ENCODE data around the gene ZKSCAN4. TPM values are rescaled to one million over a fixed set of nuclear protein-coding genes. Genes with fewer than 3 reads are reported as not detected.

ZKSCAN4 gene
- total and polyA plus RNA-seq, 10 of the 15 experiments (the other 5 are each of a cell fraction or from before 2014, with no cell fraction given), result 3.0 to 6.5 (median 5.0) TPM

- TF ChIP-seq PRDM15 (CRISPR knock-in tag; IDR thresholded peaks at IDR 0.05), result no peak
- TF ChIP-seq RUNX3 (IDR thresholded peaks at IDR 0.05; ENCODE audit: low read length), result peak; percentile 69
- peak; percentile 88; the same call in 1 of the 2 replicates for TF ChIP-seq NBN (IDR thresholded peaks at IDR 0.05)
- no peak for TF ChIP-seq BCLAF1 (IDR thresholded peaks at IDR 0.05)
- TF ChIP-seq USF2 (IDR thresholded peaks at IDR 0.05; ENCODE audit: borderline replicate concordance, low read depth, low read length), result no peak
- TF ChIP-seq SMC3 (IDR thresholded peaks at IDR 0.05; ENCODE audit: borderline replicate concordance, low read length), result 0 out of 2 replicates have a peak, but pooled peaks have one; percentile 9
- peak; percentile 49; the same call in 1 of the 2 replicates for TF ChIP-seq NR2C1 (IDR thresholded peaks at IDR 0.05)
- peak in 1 of 2 experiments; percentile 60; a peak in 1 of 3 replicates for TF ChIP-seq EGR1 (IDR thresholded peaks at IDR 0.05; ENCODE audit: borderline replicate concordance in 1 of 2, low read depth in 2 of 2, low read length in 2 of 2)
- no peak for TF ChIP-seq TCF7 (IDR thresholded peaks at IDR 0.05; ENCODE audit: borderline replicate concordance)
- TF ChIP-seq MEF2A (IDR thresholded peaks at IDR 0.05; ENCODE audit: insufficient read depth, low read depth, low read length), result no peak
- TF ChIP-seq TBL1XR1 (IDR thresholded peaks at IDR 0.05; ENCODE audit: low read depth, low read length), result no peak
- no peak for TF ChIP-seq BRCA1 (IDR thresholded peaks at IDR 0.05; ENCODE audit: low read depth, low read length)
- no peak for TF ChIP-seq SREBF1 (IDR thresholded peaks at IDR 0.05; ENCODE audit: low read length)
- no peak for TF ChIP-seq BMI1 (IDR thresholded peaks at IDR 0.05; ENCODE audit: borderline replicate concordance)
- TF ChIP-seq KLF5 (IDR thresholded peaks at IDR 0.05; ENCODE audit: partially characterized antibody), result no peak
- TF ChIP-seq MAX (IDR thresholded peaks at IDR 0.05; ENCODE audit: low read depth, low read length), result 0 out of 2 replicates have a peak, but pooled peaks have one; percentile 30
- no peak for TF ChIP-seq RFX5 (IDR thresholded peaks at IDR 0.05; ENCODE audit: low read depth, low read length)
- TF ChIP-seq NRF1 (conservative IDR thresholded peaks at IDR 0.05; ENCODE audit: low read depth, low read length), result 0 out of 2 replicates have a peak, but pooled peaks have one; percentile 3
- peak; percentile 80 for TF ChIP-seq RELB (IDR thresholded peaks at IDR 0.05; ENCODE audit: low read depth)
- peak; percentile 79; the same call in 1 of the 2 replicates for TF ChIP-seq ZNF207 (IDR thresholded peaks at IDR 0.05; ENCODE audit: borderline replicate concordance)
These were observed 15.1 kb upstream of the ZKSCAN4 start, which contains the start of gene ZSCAN26 (continued) for GRCh38 chr6:28266962-28267694.

Data from GM12878 (cell line).